OCI-LY3 (cell line): ENCODE measurements around the gene FRMD7.

Source experiments
- CTCF ChIP-seq: fragments of 200-600, 300-600 bp; sonication (generic); IDR thresholded peaks from 2 replicates; pipeline ENCODE4 v1.5.1; 2014; ENCODE audit warnings: antibody characterized with exemption, low read length, low read depth
- EZH2phosphoT487 ChIP-seq: fragments of 200-600 bp; shearing (Covaris generic); IDR thresholded peaks from 2 replicates; pipeline ENCODE4 v1.6.1; 2018; ENCODE audit warnings: antibody characterized with exemption, mixed run types, low read depth

GRCh38 chrX:132146456-132146855, 18.6 kb upstream of the FRMD7 start:
- TF ChIP-seq CTCF, result no peak
- TF ChIP-seq EZH2phosphoT487, result no peak
